Measurements from ENCODE around the gene MT4. TPM values are rescaled to one million over a fixed set of nuclear protein-coding genes. Genes with fewer than 3 reads are reported as not detected.
A peak's percentile ranks its signal among the peaks of the same experiment; 100 is the strongest.

Gene MT4
- total RNA-seq, 1 experiment from 2014 or later: not detected

GRCh38 chr16:56610017-56610608, 45.2 kb downstream of the MT4 start:
- TF ChIP-seq CTCF (IDR thresholded peaks at IDR 0.05; ENCODE audit: unreplicated experiment): no peak
- no peak for DNase-seq
- peaks cover 18% of the 10 kb centered on the region for H3K36me3 Mint-ChIP-seq (ENCODE audit: insufficient read depth, unreplicated experiment)
- H3K27ac Mint-ChIP-seq (ENCODE audit: unreplicated experiment): peak overlapping the region; percentile 49
- H3K4me1 Mint-ChIP-seq (ENCODE audit: low read depth, unreplicated experiment): peaks cover 55% of the 10 kb centered on the region
- CTCF ChIA-PET: interaction anchor here (1.1 to 2.1 kb wide), 2 partner anchors 9 to 97 kb away, joined by 3 to 6 read pairs; no protein-coding TSS in a partner anchor
- peak overlapping the region; percentile 80 for H3K4me3 Mint-ChIP-seq (ENCODE audit: low read depth, unreplicated experiment)
- H3K9me3 Mint-ChIP-seq (ENCODE audit: low read depth, unreplicated experiment): no peaks in the 10 kb centered on the region
- no peaks in the 10 kb centered on the region for H3K27me3 Mint-ChIP-seq (ENCODE audit: unreplicated experiment)
- intact Hi-C loops (cut with micrococcal nuclease; ENCODE audit: unreplicated experiment): no loop called here
- no TSS peak for BruUV-seq (replicated peaks)

GRCh38 chr16:56610609-56611111, 45.8 kb downstream of the MT4 start:
- Mint-ChIP-seq H3K36me3 (ENCODE audit: insufficient read depth, unreplicated experiment) (peaks cover 18% of the 10 kb centered on the region), H3K9me3 (ENCODE audit: low read depth, unreplicated experiment) (no peaks in the 10 kb centered on the region), H3K4me3 (ENCODE audit: low read depth, unreplicated experiment) (peak overlapping the region; percentile 80), H3K27me3 (ENCODE audit: unreplicated experiment) (no peaks in the 10 kb centered on the region), H3K27ac (ENCODE audit: unreplicated experiment) (peak overlapping the region; percentile 49), H3K4me1 (ENCODE audit: low read depth, unreplicated experiment) (peaks cover 60% of the 10 kb centered on the region)
- no TSS peak for BruUV-seq (replicated peaks)
- TF ChIP-seq CTCF (IDR thresholded peaks at IDR 0.05; ENCODE audit: unreplicated experiment): no peak
- CTCF ChIA-PET: interaction anchor here (0.7 to 1.1 kb wide), 2 partner anchors 10 to 97 kb away, joined by 3 read pairs; no protein-coding TSS in a partner anchor
- intact Hi-C loops (cut with micrococcal nuclease; ENCODE audit: unreplicated experiment): no loop called here
- no peak for DNase-seq

GRCh38 chr16:56611281-56611833, 46.5 kb downstream of the MT4 start:
- H3K4me3 Mint-ChIP-seq (ENCODE audit: low read depth, unreplicated experiment): no peak overlapping the region
- no TSS peak for BruUV-seq (replicated peaks)
- CTCF ChIA-PET: interaction anchor here (0.7 to 1.0 kb wide), 2 partner anchors 10 to 91 kb away, joined by 3 to 7 read pairs; no protein-coding TSS in a partner anchor
- peaks cover 60% of the 10 kb centered on the region for H3K4me1 Mint-ChIP-seq (ENCODE audit: low read depth, unreplicated experiment)
- H3K27ac Mint-ChIP-seq (ENCODE audit: unreplicated experiment): no peak overlapping the region
- no peak for DNase-seq
- H3K36me3 Mint-ChIP-seq (ENCODE audit: insufficient read depth, unreplicated experiment): peaks cover 18% of the 10 kb centered on the region
- intact Hi-C loops (cut with micrococcal nuclease; ENCODE audit: unreplicated experiment): no loop called here
- no peak for TF ChIP-seq CTCF (IDR thresholded peaks at IDR 0.05; ENCODE audit: unreplicated experiment)
- no peaks in the 10 kb centered on the region for H3K9me3 Mint-ChIP-seq (ENCODE audit: low read depth, unreplicated experiment)
- H3K27me3 Mint-ChIP-seq (ENCODE audit: unreplicated experiment): peaks cover 3% of the 10 kb centered on the region

GRCh38 chr16:56613706-56614105, 48.8 kb downstream of the MT4 start:
- TF ChIP-seq CTCF (IDR thresholded peaks at IDR 0.05; ENCODE audit: unreplicated experiment): no peak
- Mint-ChIP-seq H3K36me3 (ENCODE audit: insufficient read depth, unreplicated experiment) (peaks cover 9% of the 10 kb centered on the region), H3K9me3 (ENCODE audit: low read depth, unreplicated experiment) (no peaks in the 10 kb centered on the region), H3K27ac (ENCODE audit: unreplicated experiment) (no peak overlapping the region), H3K4me1 (ENCODE audit: low read depth, unreplicated experiment) (peaks cover 50% of the 10 kb centered on the region), H3K4me3 (ENCODE audit: low read depth, unreplicated experiment) (no peak overlapping the region), H3K27me3 (ENCODE audit: unreplicated experiment) (peaks cover 26% of the 10 kb centered on the region)
- intact Hi-C loops (cut with micrococcal nuclease; ENCODE audit: unreplicated experiment): no loop called here
- no TSS peak for BruUV-seq (replicated peaks)
- DNase-seq: no peak
- CTCF ChIA-PET: interaction anchor here (0.6 kb wide), 1 partner anchor 321 kb away, joined by 3 read pairs; no protein-coding TSS in a partner anchor

Data from Calu3 (cell line).